Dendritic cell treated with granulocyte-macrophage colony-stimulating factor and Interleukin-4, amounts not matched to agents 40 ng/mL and 50 ng/mL, for 4 days (primary cell): Measurements from ENCODE around the gene WTIP.

Source experiments
- H3K27ac Mint-ChIP-seq: one replicate; pipeline ENCODE4 v1.8.0; 2022; ENCODE audit warnings: mild to moderate bottlenecking, mixed read lengths
- H3K27me3 Mint-ChIP-seq: one replicate; pipeline ENCODE4 v1.8.0; 2022; ENCODE audit warnings: mild to moderate bottlenecking, mixed read lengths
- H3K36me3 Mint-ChIP-seq: one replicate; pipeline ENCODE4 v1.8.0; 2022; ENCODE audit warnings: low read depth, mixed read lengths
- H3K4me1 Mint-ChIP-seq: one replicate; pipeline ENCODE4 v1.8.0; 2022; ENCODE audit warnings: low read depth, mixed read lengths
- H3K4me3 Mint-ChIP-seq: one replicate; pipeline ENCODE4 v1.8.0; 2022; ENCODE audit warnings: mild to moderate bottlenecking, moderate library complexity, mixed read lengths
- H3K9me3 Mint-ChIP-seq: one replicate; pipeline ENCODE4 v1.8.0; 2022; ENCODE audit warnings: mixed read lengths
- intact Hi-C: fragments of 100-400 bp; cut with micrococcal nuclease; formaldehyde crosslinking; loops from one replicate; pipeline ENCODE4 v1.15.0; 2022

The WTIP gene

GRCh38 chr19:34540811-34541557 is 59.4 kb downstream of the WTIP start:
- Mint-ChIP-seq H3K36me3 (no peaks in the 10 kb centered on the region), H3K27ac (no peak overlapping the region), H3K4me1 (no peaks in the 10 kb centered on the region), H3K27me3 (peaks cover 2% of the 10 kb centered on the region), H3K4me3 (no peak overlapping the region), H3K9me3 (peaks cover 40% of the 10 kb centered on the region)
- intact Hi-C loops, result no loop called here

- Mint-ChIP-seq H3K27me3 (no peaks in the 10 kb centered on the region), H3K4me1 (no peaks in the 10 kb centered on the region), H3K36me3 (no peaks in the 10 kb centered on the region), H3K9me3 (peaks cover 31% of the 10 kb centered on the region), H3K27ac (no peak overlapping the region), H3K4me3 (no peak overlapping the region)
- intact Hi-C loops, result no loop called here
These were observed 68.3 kb downstream of the WTIP start for GRCh38 chr19:34549833-34550232.

GRCh38 chr19:34555447-34555846 is 73.9 kb downstream of the WTIP start:
- Mint-ChIP-seq H3K27ac (no peak overlapping the region), H3K4me1 (no peaks in the 10 kb centered on the region), H3K4me3 (no peak overlapping the region), H3K9me3 (no peaks in the 10 kb centered on the region), H3K27me3 (no peaks in the 10 kb centered on the region), H3K36me3 (no peaks in the 10 kb centered on the region)
- intact Hi-C loops, result no loop called here

GRCh38 chr19:34556488-34556887 is 74.9 kb downstream of the WTIP start:
- intact Hi-C loops, result no loop called here
- Mint-ChIP-seq H3K4me3 (no peak overlapping the region), H3K4me1 (no peaks in the 10 kb centered on the region), H3K27me3 (no peaks in the 10 kb centered on the region), H3K36me3 (no peaks in the 10 kb centered on the region), H3K9me3 (no peaks in the 10 kb centered on the region), H3K27ac (no peak overlapping the region)

- Mint-ChIP-seq H3K36me3 (no peaks in the 10 kb centered on the region), H3K4me1 (no peaks in the 10 kb centered on the region), H3K4me3 (no peak overlapping the region), H3K27ac (no peak overlapping the region), H3K9me3 (peaks cover 4% of the 10 kb centered on the region), H3K27me3 (no peaks in the 10 kb centered on the region)
- intact Hi-C loops, result no loop called here
These were observed 77.5 kb downstream of the WTIP start for GRCh38 chr19:34559045-34559444.

GRCh38 chr19:34560229-34560628 is 78.7 kb downstream of the WTIP start:
- H3K9me3 Mint-ChIP-seq, result peaks cover 16% of the 10 kb centered on the region

More at GRCh38 chr19:34560229-34560628, 78.7 kb downstream of the WTIP start:
- Mint-ChIP-seq H3K4me3 (no peak overlapping the region), H3K4me1 (no peaks in the 10 kb centered on the region), H3K27me3 (no peaks in the 10 kb centered on the region), H3K27ac (no peak overlapping the region), H3K36me3 (no peaks in the 10 kb centered on the region)
- intact Hi-C loops, result no loop called here
